H1 (cell line): ENCODE data around the gene TCF7L2. TPM values are rescaled to one million over a fixed set of nuclear protein-coding genes. Genes with fewer than 3 reads are reported as not detected.
A peak's percentile ranks its signal among the peaks of the same experiment; 100 is the strongest.

Experiments
- CTCF ChIA-PET: fragments of 300-600 bp; sonication (Branson Sonifier 250); formaldehyde crosslinking; loops from one replicate; lab custom pipeline; 2021; ENCODE audit not compliant: partially characterized antibody; lab: Charles Lee
- POLR2A ChIA-PET: fragments of 300-600 bp; sonication (Branson Sonifier 250); formaldehyde crosslinking; loops from one replicate; lab custom pipeline; 2021; ENCODE audit warnings: inconsistent platforms; ENCODE audit not compliant: partially characterized antibody; lab: Charles Lee
- DNase-seq, 2 experiments: peaks; one replicate each; pipeline versions ENCODE4 v3.0.0 to v3.0.0-alpha.2; 2010 to 2022; ENCODE audit warnings: low spot score in 2 of 2, low read depth in 1 of 2, mixed read lengths in 1 of 2
- FAIRE-seq: peaks from 2 replicates; lab custom pipeline; 2011; peaks lifted over from hg19 to GRCh38; lab: Jason Lieb, UNC
- H2AFZ ChIP-seq: 2 replicates; pipeline ENCODE4 v1.8.1; 2012; ENCODE audit warnings: low read length, inconsistent platforms
- H2AK5ac ChIP-seq: 2 replicates; pipeline ENCODE4 v1.6.1; 2013; ENCODE audit warnings: low read depth, low read length
- H2BK120ac ChIP-seq: replicated peaks from 2 replicates; pipeline ENCODE3; 2013; ENCODE audit warnings: low read depth, low read length, inconsistent platforms
- H2BK12ac ChIP-seq: 2 replicates; pipeline ENCODE4 v1.6.1; 2013; ENCODE audit warnings: low read depth, low read length
- H2BK15ac ChIP-seq: 2 replicates; pipeline ENCODE4 v1.6.1; 2013; ENCODE audit warnings: low read length
- H2BK20ac ChIP-seq: 2 replicates; pipeline ENCODE4 v1.6.1; 2013; ENCODE audit warnings: low read length
- H2BK5ac ChIP-seq: 2 replicates; pipeline ENCODE4 v1.6.1; 2013; ENCODE audit warnings: low read depth, low read length
- H3K14ac ChIP-seq: 2 replicates; pipeline ENCODE4 v1.6.1; 2013; ENCODE audit warnings: inconsistent platforms; ENCODE audit not compliant: insufficient read length
- H3K18ac ChIP-seq: 2 replicates; pipeline ENCODE4 v1.6.1; 2013; ENCODE audit warnings: low read length; ENCODE audit errors: extremely low read depth
- H3K23ac ChIP-seq: 2 replicates; pipeline ENCODE4 v1.6.1; 2013; ENCODE audit warnings: inconsistent platforms; ENCODE audit not compliant: insufficient read length
- H3K23me2 ChIP-seq: 2 replicates; pipeline ENCODE4 v1.6.1; 2013; ENCODE audit warnings: low read depth, low read length
- H3K27ac ChIP-seq: 2 replicates; pipeline ENCODE4 v1.6.1; 2011; ENCODE audit warnings: low read depth, low read length, inconsistent platforms
- H3K27me3 ChIP-seq, 4 experiments: replicated peaks in 1 of 4; 1 replicate in 1 of 4; 2 replicates in 3 of 4; pipeline versions ENCODE4 v1.6.1 to v1.8.1; 2011 to 2013; ENCODE audit warnings: low read length in 3 of 4, mild to moderate bottlenecking in 3 of 4, inconsistent platforms in 2 of 4, mixed read lengths in 2 of 4, moderate library complexity in 1 of 4; ENCODE audit not compliant: control insufficient read depth in 3 of 4, insufficient read depth in 3 of 4; ENCODE audit errors: extremely low read depth in 1 of 4
- H3K36me3 ChIP-seq, 4 experiments: 2 replicates each; pipeline versions ENCODE4 v1.6.1 to v1.8.1; 2011 to 2013; ENCODE audit warnings: mild to moderate bottlenecking in 4 of 4, low read length in 3 of 4, moderate library complexity in 2 of 4, control low read depth in 1 of 4, inconsistent platforms in 1 of 4; ENCODE audit not compliant: insufficient read depth in 4 of 4, control insufficient read depth in 2 of 4
- H3K4ac ChIP-seq: replicated peaks from 2 replicates; pipeline ENCODE3; 2013; ENCODE audit warnings: low read length, low read depth, mixed read lengths, inconsistent platforms; ENCODE audit not compliant: insufficient read length
- H3K4me1 ChIP-seq, 4 experiments: replicated peaks in 1 of 4; 1 replicate in 1 of 4; 2 replicates in 3 of 4; pipeline versions ENCODE4 v1.6.1 to v1.8.1; 2011 to 2013; ENCODE audit warnings: low read length in 3 of 4, inconsistent platforms in 2 of 4, mixed read lengths in 1 of 4; ENCODE audit not compliant: insufficient read depth in 4 of 4, control insufficient read depth in 3 of 4
- H3K4me2 ChIP-seq, 2 experiments: 2 replicates each; pipeline versions ENCODE4 v1.6.1 to v1.8.1; 2011 to 2013; ENCODE audit warnings: low read depth in 2 of 2, low read length in 2 of 2, control low read depth in 1 of 2, inconsistent platforms in 1 of 2, mild to moderate bottlenecking in 1 of 2; ENCODE audit not compliant: insufficient read depth in 1 of 2
- H3K4me3 ChIP-seq, 4 experiments: fragments of 200-600, 300-600 bp in 1 of 4; sonication (generic), shearing (Covaris generic), sonication (Bioruptor Twin) in 1 of 4; 2 replicates each; pipeline versions ENCODE4 v1.5.1 to v1.8.1; 2011 to 2016; ENCODE audit warnings: low read length in 4 of 4, low read depth in 3 of 4, control low read depth in 2 of 4, inconsistent platforms in 2 of 4, mild to moderate bottlenecking in 2 of 4, mixed read lengths in 1 of 4, moderate library complexity in 1 of 4; ENCODE audit not compliant: insufficient read depth in 2 of 4; ENCODE audit errors: extremely low read depth in 1 of 4
- H3K56ac ChIP-seq: replicated peaks from 2 replicates; pipeline ENCODE3; 2013; ENCODE audit warnings: low read depth, mild to moderate bottlenecking, mixed read lengths, low read length, inconsistent platforms; ENCODE audit not compliant: insufficient read length
- H3K79me1 ChIP-seq: 2 replicates; pipeline ENCODE4 v1.6.1; 2013; ENCODE audit warnings: low read depth, low read length, control low read depth
- H3K79me2 ChIP-seq, 2 experiments: 2 replicates each; pipeline versions ENCODE4 v1.6.1 to v1.8.1; 2012 to 2013; ENCODE audit warnings: low read length in 2 of 2, mild to moderate bottlenecking in 2 of 2, inconsistent platforms in 1 of 2; ENCODE audit not compliant: insufficient read depth in 2 of 2, control insufficient read depth in 1 of 2
- H3K9ac ChIP-seq, 4 experiments: replicated peaks in 1 of 4; 1 replicate in 1 of 4; 2 replicates in 3 of 4; pipeline versions ENCODE4 v1.6.1 to v1.8.1; 2011 to 2013; ENCODE audit warnings: low read depth in 3 of 4, low read length in 3 of 4, control low read depth in 2 of 4, mild to moderate bottlenecking in 2 of 4, moderate library complexity in 2 of 4, inconsistent platforms in 1 of 4; ENCODE audit errors: extremely low read depth in 1 of 4
- H3K9me3 ChIP-seq, 2 experiments: 2 replicates each; pipeline versions ENCODE4 v1.6.1 to v1.8.1; 2012 to 2013; ENCODE audit warnings: mild to moderate bottlenecking in 2 of 2, moderate library complexity in 2 of 2, control low read depth in 1 of 2, inconsistent platforms in 1 of 2, low read depth in 1 of 2, low read length in 1 of 2, mixed read lengths in 1 of 2; ENCODE audit not compliant: insufficient read depth in 2 of 2
- H4K20me1 ChIP-seq, 2 experiments: replicated peaks in 1 of 2; 2 replicates each; pipeline versions ENCODE3 to v1.8.1; 2011 to 2013; ENCODE audit warnings: inconsistent platforms in 2 of 2, low read length in 2 of 2, mild to moderate bottlenecking in 1 of 2; ENCODE audit not compliant: insufficient read depth in 2 of 2, control insufficient read depth in 1 of 2
- H4K5ac ChIP-seq: 2 replicates; pipeline ENCODE4 v1.6.1; 2013; ENCODE audit warnings: low read length, low read depth, mixed read lengths, inconsistent platforms; ENCODE audit not compliant: insufficient read length
- H4K8ac ChIP-seq: 2 replicates; pipeline ENCODE4 v1.8.0; 2013; ENCODE audit warnings: mild to moderate bottlenecking, moderate library complexity, low read length, inconsistent platforms; ENCODE audit not compliant: insufficient read depth; ENCODE audit errors: extremely low read depth
- H4K91ac ChIP-seq: replicated peaks from 2 replicates; pipeline ENCODE3; 2013; ENCODE audit warnings: low read length, mixed read lengths, inconsistent platforms; ENCODE audit not compliant: insufficient read length
- CEBPB ChIP-seq: IDR thresholded peaks from 2 replicates; pipeline ENCODE4 v1.6.1; 2012; ENCODE audit warnings: low read depth, low read length
- CREB1 ChIP-seq: IDR thresholded peaks from 2 replicates; pipeline ENCODE4 v1.6.1; 2012; ENCODE audit warnings: inconsistent platforms
- KDM4A ChIP-seq: IDR thresholded peaks from one replicate; pipeline ENCODE4 v1.7.1; 2012; ENCODE audit warnings: low read depth, mild to moderate bottlenecking, moderate library complexity, low read length, inconsistent platforms; ENCODE audit not compliant: severe bottlenecking
- PHF8 ChIP-seq: fragments of 200-600 bp; sonication (generic); conservative IDR thresholded peaks from 2 replicates; pipeline ENCODE4 v1.7.1; 2012; ENCODE audit warnings: low read depth, mild to moderate bottlenecking, inconsistent platforms, low read length, moderate library complexity
- POLR2AphosphoS5 ChIP-seq: IDR thresholded peaks from 2 replicates; pipeline ENCODE4 v1.6.1; 2011; ENCODE audit warnings: low read depth, low read length
- POU5F1 ChIP-seq: IDR thresholded peaks from 2 replicates; pipeline ENCODE4 v1.6.1; 2011; ENCODE audit warnings: low read depth, mild to moderate bottlenecking, low read length, moderate library complexity
- WGBS, 2 experiments: shearing (Covaris generic) in 1 of 2; methylation state at CpG; one replicate each; pipeline versions ENCODE4 v1.1.6 to v1.1.7; 2013 to 2015; ENCODE audit warnings: low lambda C conversion rate in 2 of 2, mixed read lengths in 2 of 2, inconsistent platforms in 1 of 2, low coverage in 1 of 2, missing lambda C conversion rate in 1 of 2; ENCODE audit not compliant: insufficient replicate concordance in 2 of 2, insufficient coverage in 1 of 2, insufficient read length in 1 of 2; ENCODE audit errors: extremely low coverage in 1 of 2, missing lambda C conversion rate in 1 of 2; 5-methylcytosine and 5-hydroxymethylcytosine counted together
- polyA plus RNA-seq, 7 experiments: library from polyadenylated mRNA; depleted of rRNA in 3 of 7; stranded (reverse) in 5 of 7; unstranded in 2 of 7; fragments of >200 nt in 5 of 7; fragments of 200-250 nt in 2 of 7; gene quantifications; 1 replicate in 5 of 7; 2 replicates in 1 of 7; 4 replicates in 1 of 7; pipeline versions ENCODE4 v1.2.1 to v1.2.3, GENCODE V29; 2011 to 2013; ENCODE audit warnings: missing spikeins in 2 of 7, mixed read lengths in 2 of 7
- total RNA-seq: library from RNA; stranded (reverse); fragmentation: NEBNext Ultra II Directional; extraction: Animal tissue kit (Norgen Biotek cat#: 25700); gene quantifications from 2 replicates; pipeline ENCODE4 v1.2.1, GENCODE V29; 2021

Gene TCF7L2
- total and polyA plus RNA-seq, 2 of the 8 experiments (the other 6 are each of a cell fraction or from before 2014, with no cell fraction given): 33.9 to 67.3 TPM

DNA sequence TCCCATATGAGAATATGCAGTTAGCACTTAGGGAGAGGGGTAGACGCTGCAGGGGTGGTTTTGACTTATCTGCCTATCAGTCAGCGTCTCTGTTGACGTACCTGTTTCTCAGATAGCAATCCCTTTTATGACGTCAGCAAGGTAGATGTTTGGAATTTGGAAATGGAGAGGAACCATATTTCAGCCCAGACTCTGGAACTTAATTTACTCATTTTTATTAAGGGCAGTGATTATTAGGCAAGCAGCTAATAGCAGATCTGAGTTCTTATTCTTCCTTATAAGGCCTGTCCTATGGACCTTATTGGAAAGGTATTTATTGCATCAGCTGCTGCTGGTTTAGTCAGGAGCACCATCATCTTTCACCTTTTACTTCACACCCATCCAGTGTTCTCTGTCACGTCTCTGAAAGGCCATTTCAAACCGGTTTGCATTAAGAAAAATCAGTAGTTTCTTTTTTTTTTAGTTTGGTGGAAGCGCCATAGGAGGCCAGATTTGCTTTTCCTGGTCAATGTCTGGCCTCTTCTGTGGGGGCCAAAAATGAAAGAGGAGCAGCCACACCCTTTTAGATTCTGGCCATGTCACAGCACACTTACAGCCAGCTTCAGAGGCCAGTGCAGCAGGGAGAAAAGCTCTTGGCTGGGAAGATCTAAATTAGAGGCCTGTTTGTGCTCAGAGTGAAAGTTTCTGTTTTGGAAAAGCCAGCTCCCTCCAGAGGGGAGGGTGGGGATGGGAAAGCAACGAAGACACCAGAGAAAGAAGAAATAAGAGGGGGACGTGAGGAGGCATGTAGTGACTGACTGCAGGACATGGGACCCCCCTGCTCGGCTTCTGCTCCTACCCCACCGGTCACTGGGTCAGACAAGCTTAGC lies 146.3 kb downstream of the TCF7L2 start:
- Histone ChIP-seq H3K79me1 (peaks cover 8% of the 10 kb centered on the region), H3K23me2 (no peaks in the 10 kb centered on the region), H3K27ac (0 out of 2 replicates have a peak overlapping the region, but pooled peaks have one; percentile 19), H4K91ac (no peak overlapping the region), H2BK5ac (no peak overlapping the region), H3K4ac (no peak overlapping the region), H2BK120ac (no peak overlapping the region), H3K9me3 (no peaks in the 10 kb centered on the region), H3K4me2 (no peak overlapping the region), H3K9ac (no peak overlapping the region), H3K56ac (no peak overlapping the region), H2BK15ac (no peak overlapping the region), H4K8ac (no peak overlapping the region), H2AK5ac (no peak overlapping the region), H2AFZ (no peak overlapping the region), H2BK12ac (0 out of 2 replicates have a peak overlapping the region, but pooled peaks have one; percentile 23), H3K23ac (no peak overlapping the region), H3K27me3 (no peaks in the 10 kb centered on the region), H4K20me1 (peaks cover 3 to 7% of the 10 kb centered on the region in 2 experiments), H3K4me1 (peaks cover 1 to 4% (median 3%) of the 10 kb centered on the region in 4 experiments; a peak in 4 of 7 replicates), H3K79me2 (peaks cover 0 to 81% of the 10 kb centered on the region in 2 experiments; a peak in 3 of 4 replicates), H3K14ac (no peak overlapping the region), H3K4me3 (no peak overlapping the region), H3K18ac (no peak overlapping the region), H3K36me3 (peaks cover 2 to 30% (median 7%) of the 10 kb centered on the region in 4 experiments; a peak in 4 of 8 replicates), H2BK20ac (no peak overlapping the region), H4K5ac (no peak overlapping the region)
- 94% methylated on average over 10 of the region's 11 CpGs; no CpG with 5 or more reads in 1 of the 2 experiments for WGBS, 2 experiments
- CTCF ChIA-PET: interaction anchor here (0.6 to 1.1 kb wide), 6 partner anchors 8 to 325 kb away, joined by 3 read pairs; no protein-coding TSS in a partner anchor
- POLR2A ChIA-PET: interaction anchor here (1.2 kb wide), 1 partner anchor 20 kb away, joined by 4 read pairs; no protein-coding TSS in a partner anchor
- TF ChIP-seq CREB1 (no peak), PHF8 (no peak), CEBPB (no peak), KDM4A (no peak), POU5F1 (no peak), POLR2AphosphoS5 (no peak)
- no peak for DNase-seq
- FAIRE-seq: no peak
